NCI-H2107 (cell line): ENCODE measurements around the gene NFE2L1.

ENCODE experiments used
- DNase-seq: peaks from one replicate; lab custom pipeline; 2025; lab: John Stamatoyannopoulos, UW

The NFE2L1 gene

GRCh38 chr17:48110761-48111160 lies 62.6 kb downstream of the NFE2L1 start:
- no peak for DNase-seq
